GM12864 (cell line): ENCODE data around the gene KRT74.

ENCODE experiments used
- DNase-seq: peaks from one replicate; pipeline ENCODE4 v3.0.0-alpha.2; 2011; ENCODE audit warnings: low read depth
- H3K4me3 ChIP-seq: 2 replicates; pipeline ENCODE4 v1.5.1; 2011; ENCODE audit warnings: mild to moderate bottlenecking, low read depth, low read length, control low read depth
- CTCF ChIP-seq: IDR thresholded peaks from 2 replicates; pipeline ENCODE4 v1.5.1; 2011; ENCODE audit warnings: low read depth, mild to moderate bottlenecking, moderate library complexity, low read length, control low read depth, inconsistent platforms; ENCODE audit errors: missing control alignments

KRT74 gene

GRCh38 chr12:52591521-52591920 is 17.9 kb upstream of the KRT74 start:
- TF ChIP-seq CTCF, result no peak
- no peak overlapping the region for H3K4me3 ChIP-seq
- DNase-seq, result no peak

GRCh38 chr12:52590021-52590420 is 16.4 kb upstream of the KRT74 start:
- H3K4me3 ChIP-seq, result no peak overlapping the region
- DNase-seq, result no peak
- no peak for TF ChIP-seq CTCF

- no peak overlapping the region for H3K4me3 ChIP-seq
- TF ChIP-seq CTCF, result no peak
- DNase-seq, result no peak
These were observed 13.9 kb upstream of the KRT74 start for GRCh38 chr12:52587563-52587962.

GRCh38 chr12:52585946-52586345 is 12.3 kb upstream of the KRT74 start:
- H3K4me3 ChIP-seq, result no peak overlapping the region
- no peak for DNase-seq
- TF ChIP-seq CTCF, result no peak

- TF ChIP-seq CTCF, result no peak
- DNase-seq, result no peak
- no peak overlapping the region for H3K4me3 ChIP-seq
These were observed 11.4 kb upstream of the KRT74 start for GRCh38 chr12:52585066-52585465.

- DNase-seq, result no peak
- H3K4me3 ChIP-seq, result no peak overlapping the region
- TF ChIP-seq CTCF, result no peak
These were observed 10.6 kb upstream of the KRT74 start for GRCh38 chr12:52584156-52584682.

GRCh38 chr12:52582971-52583456 is 9.4 kb upstream of the KRT74 start:
- no peak overlapping the region for H3K4me3 ChIP-seq
- no peak for DNase-seq
- TF ChIP-seq CTCF, result peak; percentile 73
